Measurements from ENCODE around the gene CD14.

GRCh38 chr5:140590861-140591260 is 42.1 kb downstream of the CD14 start:
- TF ChIP-seq CTCF (IDR thresholded peaks at IDR 0.05) (no peak), MAZ (IDR thresholded peaks at IDR 0.05; ENCODE audit: borderline replicate concordance, low read depth, low read length) (no peak), CEBPB (IDR thresholded peaks at IDR 0.05) (no peak), EP300 (IDR thresholded peaks at IDR 0.05) (no peak), MYC (IDR thresholded peaks at IDR 0.05; ENCODE audit: borderline replicate concordance, low read length) (no peak), RCOR1 (IDR thresholded peaks at IDR 0.05; ENCODE audit: low read depth, low read length) (no peak), POLR2A (IDR thresholded peaks at IDR 0.05; ENCODE audit: low read length) (no peak), POLR2AphosphoS2 (conservative IDR thresholded peaks at IDR 0.05; ENCODE audit: low read length) (no peak), RAD21 (conservative IDR thresholded peaks at IDR 0.05 in 1 of 2, IDR thresholded peaks at IDR 0.05 in 1 of 2) (no peak), HOXA7 (CRISPR knock-in tag; IDR thresholded peaks at IDR 0.05) (no peak)
- TF ChIP-seq, protein P1, sequence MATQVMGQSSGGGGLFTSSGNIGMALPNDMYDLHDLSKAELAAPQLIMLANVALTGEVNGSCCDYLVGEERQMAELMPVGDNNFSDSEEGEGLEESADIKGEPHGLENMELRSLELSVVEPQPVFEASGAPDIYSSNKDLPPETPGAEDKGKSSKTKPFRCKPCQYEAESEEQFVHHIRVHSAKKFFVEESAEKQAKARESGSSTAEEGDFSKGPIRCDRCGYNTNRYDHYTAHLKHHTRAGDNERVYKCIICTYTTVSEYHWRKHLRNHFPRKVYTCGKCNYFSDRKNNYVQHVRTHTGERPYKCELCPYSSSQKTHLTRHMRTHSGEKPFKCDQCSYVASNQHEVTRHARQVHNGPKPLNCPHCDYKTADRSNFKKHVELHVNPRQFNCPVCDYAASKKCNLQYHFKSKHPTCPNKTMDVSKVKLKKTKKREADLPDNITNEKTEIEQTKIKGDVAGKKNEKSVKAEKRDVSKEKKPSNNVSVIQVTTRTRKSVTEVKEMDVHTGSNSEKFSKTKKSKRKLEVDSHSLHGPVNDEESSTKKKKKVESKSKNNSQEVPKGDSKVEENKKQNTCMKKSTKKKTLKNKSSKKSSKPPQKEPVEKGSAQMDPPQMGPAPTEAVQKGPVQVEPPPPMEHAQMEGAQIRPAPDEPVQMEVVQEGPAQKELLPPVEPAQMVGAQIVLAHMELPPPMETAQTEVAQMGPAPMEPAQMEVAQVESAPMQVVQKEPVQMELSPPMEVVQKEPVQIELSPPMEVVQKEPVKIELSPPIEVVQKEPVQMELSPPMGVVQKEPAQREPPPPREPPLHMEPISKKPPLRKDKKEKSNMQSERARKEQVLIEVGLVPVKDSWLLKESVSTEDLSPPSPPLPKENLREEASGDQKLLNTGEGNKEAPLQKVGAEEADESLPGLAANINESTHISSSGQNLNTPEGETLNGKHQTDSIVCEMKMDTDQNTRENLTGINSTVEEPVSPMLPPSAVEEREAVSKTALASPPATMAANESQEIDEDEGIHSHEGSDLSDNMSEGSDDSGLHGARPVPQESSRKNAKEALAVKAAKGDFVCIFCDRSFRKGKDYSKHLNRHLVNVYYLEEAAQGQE (IDR thresholded peaks at IDR 0.05), result no peak
- TF ChIP-seq, protein P2, sequence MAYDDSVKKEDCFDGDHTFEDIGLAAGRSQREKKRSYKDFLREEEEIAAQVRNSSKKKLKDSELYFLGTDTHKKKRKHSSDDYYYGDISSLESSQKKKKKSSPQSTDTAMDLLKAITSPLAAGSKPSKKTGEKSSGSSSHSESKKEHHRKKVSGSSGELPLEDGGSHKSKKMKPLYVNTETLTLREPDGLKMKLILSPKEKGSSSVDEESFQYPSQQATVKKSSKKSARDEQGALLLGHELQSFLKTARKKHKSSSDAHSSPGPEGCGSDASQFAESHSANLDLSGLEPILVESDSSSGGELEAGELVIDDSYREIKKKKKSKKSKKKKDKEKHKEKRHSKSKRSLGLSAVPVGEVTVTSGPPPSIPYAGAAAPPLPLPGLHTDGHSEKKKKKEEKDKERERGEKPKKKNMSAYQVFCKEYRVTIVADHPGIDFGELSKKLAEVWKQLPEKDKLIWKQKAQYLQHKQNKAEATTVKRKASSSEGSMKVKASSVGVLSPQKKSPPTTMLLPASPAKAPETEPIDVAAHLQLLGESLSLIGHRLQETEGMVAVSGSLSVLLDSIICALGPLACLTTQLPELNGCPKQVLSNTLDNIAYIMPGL (CRISPR knock-in tag; IDR thresholded peaks at IDR 0.05; ENCODE audit: borderline replicate concordance), result no peak
